Measurements from ENCODE around the gene DNAH7.

DNAH7 gene

DNA sequence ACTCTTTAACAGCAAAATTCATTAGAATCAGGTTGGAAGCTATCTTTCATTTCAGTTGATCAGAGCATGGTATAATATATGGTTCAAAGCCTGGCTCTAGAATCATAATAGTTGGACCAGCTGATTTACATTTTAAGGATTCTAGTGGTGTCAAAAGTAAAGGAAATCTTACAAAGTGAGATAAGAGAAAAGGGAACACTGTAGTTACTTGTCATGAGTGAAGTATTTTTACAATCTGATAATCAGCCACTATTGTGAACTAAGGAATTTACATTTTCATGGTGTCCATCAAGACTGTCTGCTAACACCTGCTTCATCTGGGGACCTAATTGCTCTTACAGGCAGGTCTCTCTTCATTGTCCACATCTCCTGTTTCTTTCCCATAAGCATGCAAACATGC is 250.5 kb downstream of the DNAH7 start:
- DNase-seq (ENCODE audit: low read depth in 1 of 2, low spot score in 1 of 2): no peak

DNA sequence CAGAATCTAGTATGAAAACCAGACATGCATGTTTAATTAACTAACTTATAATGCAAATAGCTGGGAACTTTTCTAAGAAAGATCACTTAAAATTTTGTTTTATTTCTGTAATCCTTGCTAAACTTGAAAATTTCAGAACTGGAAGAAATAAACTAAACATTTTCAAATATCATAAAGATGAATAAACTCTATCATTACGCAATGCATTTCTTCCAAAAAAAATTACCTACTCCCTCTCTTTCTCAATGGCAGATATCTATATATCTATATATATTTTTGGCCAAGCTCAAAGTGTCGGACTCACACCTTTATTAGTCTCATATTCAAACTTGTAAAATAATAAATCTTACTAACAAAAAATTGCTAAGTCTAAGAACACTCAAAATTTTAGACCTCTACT is 253.6 kb downstream of the DNAH7 start:
- DNase-seq (ENCODE audit: low read depth in 1 of 2, low spot score in 1 of 2): no peak

DNA sequence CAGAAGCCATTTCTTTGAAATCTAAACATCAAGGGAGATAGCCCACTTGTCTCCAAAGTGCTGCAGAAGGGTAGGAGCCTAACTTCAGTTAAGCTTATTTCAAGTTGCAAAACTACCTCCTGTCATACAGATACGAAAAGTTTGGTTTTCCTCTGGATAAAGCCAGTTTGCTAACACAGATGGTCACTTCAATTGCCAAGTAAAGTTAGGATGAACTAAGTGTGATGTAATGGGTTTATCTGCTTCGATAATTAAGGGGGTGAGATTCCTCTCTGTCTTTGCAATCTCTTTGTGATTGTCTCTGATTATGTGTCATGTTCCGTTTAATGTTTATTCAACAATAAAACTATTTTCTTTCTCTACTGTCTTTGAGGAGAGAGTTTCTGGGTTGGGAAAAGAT is 255.2 kb downstream of the DNAH7 start:
- no peak for DNase-seq (ENCODE audit: low read depth in 1 of 2, low spot score in 1 of 2)

DNA sequence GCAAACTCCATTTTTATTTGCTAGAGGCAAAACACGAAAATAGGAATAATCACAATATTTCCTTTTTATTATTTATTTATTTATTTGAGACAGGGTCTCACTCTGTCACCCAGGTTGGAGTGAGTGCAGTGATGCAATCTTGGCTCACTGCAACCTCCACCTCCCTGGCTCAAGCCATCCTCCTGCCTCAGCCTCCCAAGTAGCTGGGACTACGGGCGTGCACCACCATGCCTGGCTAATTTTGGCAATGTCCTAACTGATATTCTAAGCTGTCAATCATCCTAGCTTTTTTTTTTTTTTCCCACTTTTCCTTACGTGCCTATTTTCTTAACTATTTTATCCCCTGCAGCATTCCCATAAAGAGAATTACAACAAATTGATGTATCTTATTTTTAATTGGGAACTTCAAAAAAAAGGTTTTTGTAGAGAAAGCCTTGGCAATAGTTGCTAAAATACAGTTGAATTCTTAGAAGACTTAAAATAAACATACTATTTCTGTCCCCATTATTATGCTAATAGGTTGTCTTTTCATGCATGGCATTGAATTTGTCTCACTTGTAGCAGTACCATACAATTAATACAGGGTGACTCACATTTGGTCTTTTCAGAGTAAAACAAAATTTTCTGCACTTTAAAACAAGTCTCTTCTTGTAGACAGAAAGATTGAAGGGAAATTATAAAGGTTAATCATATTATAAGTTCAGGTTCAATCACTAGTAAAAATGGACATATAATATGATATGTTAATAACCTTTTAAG is 258.1 kb downstream of the DNAH7 start:
- no peak for DNase-seq (ENCODE audit: low read depth in 1 of 2, low spot score in 1 of 2)

DNA sequence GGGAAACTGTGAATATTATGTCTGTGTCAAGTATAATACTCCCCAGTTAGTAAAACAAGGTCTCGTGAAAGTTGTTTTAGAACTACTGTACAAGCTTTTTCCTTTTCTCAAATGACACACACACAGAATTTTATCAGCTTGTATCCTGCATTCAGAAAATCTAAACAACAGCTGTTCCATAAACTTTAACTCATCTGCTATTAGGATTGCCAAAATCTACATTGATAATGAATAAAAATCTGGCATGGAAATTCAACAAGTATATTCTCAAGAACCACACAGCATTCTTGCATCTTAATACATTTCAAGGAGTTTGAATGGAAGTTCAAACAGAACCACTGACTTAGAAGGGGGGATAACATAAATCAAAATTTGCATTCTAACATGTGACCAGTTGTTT is 260.4 kb downstream of the DNAH7 start:
- DNase-seq (ENCODE audit: low read depth in 1 of 2, low spot score in 1 of 2): no peak

DNA sequence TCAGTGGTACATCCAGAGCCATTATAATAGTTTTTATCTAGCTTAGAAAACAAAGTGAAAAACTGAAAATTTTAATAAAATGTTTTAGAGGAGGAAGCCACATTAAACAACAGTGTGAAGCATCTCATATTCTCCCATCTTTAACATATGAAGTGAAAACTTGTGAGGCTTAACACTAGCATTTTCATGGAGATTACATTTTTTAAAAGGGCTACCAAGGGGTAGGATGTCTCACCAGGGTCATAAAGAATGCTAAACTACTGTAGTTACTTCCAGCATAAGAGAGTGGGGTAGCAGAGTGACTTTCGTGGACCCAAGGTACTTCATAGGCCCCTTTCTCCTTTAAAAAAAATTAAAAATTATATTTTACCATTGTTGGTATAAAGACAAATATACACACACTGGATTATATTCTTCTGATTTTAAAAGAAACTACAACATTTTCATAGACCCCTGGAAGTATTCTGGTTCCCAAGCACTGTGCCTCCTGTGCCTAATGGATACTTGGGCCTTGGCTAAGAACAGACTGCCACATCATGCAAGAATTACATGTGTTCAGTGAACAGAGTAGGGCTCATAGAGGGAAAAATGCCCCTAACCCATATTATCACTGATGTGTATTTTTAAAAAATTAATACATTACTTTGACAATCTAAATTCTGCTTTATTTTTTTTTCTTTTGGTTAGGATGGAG is 263.2 kb downstream of the DNAH7 start:
- no peak for DNase-seq (ENCODE audit: low read depth in 1 of 2, low spot score in 1 of 2)

DNA sequence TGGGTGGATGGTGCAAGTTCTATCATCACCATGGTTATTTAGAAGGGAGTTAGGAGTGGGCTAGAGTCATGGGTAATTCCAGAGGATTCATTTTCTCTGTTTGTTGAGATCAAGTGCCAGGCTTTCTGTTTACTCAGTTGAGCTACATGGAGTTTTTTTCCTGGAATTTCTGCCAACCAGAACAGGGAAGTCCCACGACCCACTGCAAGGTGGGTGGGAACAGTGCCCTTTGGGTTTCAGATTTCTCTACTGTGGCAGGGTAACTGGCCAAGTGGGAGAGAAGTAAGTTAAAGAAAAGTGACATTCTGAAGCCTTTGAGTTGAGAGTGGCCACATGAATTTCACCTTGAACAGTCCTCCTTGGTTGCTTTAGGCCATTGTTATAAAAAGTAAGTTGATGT is 272.8 kb downstream of the DNAH7 start:
- DNase-seq (ENCODE audit: low read depth in 1 of 2, low spot score in 1 of 2): no peak

DNA sequence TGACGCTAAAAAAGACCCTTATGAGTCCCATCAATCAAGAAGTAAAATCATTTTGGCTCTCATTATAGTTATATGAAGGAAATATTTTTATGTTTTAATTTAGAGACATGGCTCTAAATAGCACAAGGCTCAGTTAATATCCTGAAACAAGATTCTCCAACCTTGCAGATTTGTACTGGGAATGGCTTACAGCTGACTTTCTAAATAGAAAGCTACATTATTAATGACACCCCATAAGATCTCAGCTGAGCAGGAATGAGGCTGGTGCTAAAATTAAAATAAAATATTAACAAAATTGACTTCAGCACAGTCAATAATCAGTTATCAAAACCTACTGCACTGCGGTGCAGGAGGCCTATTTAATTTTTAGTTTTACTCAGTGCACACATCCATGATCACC is 274.8 kb downstream of the DNAH7 start:
- no peak for DNase-seq (ENCODE audit: low read depth in 1 of 2, low spot score in 1 of 2)

DNA sequence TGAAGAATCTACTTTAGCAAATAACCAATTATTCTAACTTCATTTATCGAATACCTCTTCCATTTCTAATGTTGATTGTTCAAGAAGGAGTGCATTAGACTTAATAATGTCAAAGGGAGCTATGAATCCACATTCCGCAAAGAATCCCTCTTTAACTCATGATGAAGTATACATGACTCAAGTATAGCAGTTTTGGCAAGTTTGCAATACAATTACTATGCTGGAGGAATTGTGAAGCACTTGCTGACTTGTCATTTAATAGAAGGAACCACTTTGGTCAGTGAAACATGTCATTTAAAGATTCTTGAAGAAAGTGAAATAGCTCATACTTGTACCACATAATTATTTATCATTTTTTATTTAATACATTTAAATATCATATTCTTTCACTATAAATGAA is 286.5 kb downstream of the DNAH7 start:
- DNase-seq (ENCODE audit: low read depth in 1 of 2, low spot score in 1 of 2): no peak

DNA sequence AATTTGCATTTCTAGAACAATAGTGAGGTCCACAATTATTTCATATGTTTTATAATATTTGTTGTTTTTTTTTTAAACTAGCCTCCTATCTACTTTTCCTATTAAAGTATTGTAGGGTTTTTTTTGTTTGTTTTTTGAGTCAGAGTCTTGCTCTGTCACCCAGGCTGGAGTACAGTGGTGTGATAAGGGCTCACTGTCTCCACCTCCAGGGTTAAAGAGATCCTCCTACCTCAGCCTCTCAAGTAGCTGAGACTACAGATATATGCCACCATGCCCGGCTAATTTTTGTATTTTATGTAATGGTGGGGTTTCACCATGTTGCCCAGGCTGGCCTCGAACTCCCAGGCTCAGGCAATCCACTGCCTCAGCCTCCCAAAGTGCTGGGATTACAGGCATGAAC is 289.1 kb downstream of the DNAH7 start:
- no peak for DNase-seq (ENCODE audit: low read depth in 1 of 2, low spot score in 1 of 2)

DNA sequence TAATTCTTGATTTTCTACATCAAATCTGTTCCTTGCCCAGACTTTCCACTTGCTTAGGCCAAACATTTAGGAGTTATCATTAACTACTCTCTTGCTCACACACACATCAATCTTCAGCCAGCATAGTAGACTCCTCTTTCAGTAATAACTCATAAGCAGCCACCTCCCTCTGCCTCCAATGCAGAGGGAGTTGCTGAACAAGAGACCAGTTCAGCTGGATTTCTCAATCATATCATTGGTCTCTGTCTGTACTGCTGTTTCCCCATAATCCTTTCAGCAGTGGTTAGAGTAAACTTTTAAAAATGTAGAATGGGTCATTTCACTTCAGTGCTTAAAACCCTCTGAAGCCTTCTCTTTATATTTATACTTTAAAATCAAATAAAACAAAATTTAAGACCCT is 298.7 kb downstream of the DNAH7 start:
- DNase-seq (ENCODE audit: low read depth in 1 of 2, low spot score in 1 of 2): no peak

DNA sequence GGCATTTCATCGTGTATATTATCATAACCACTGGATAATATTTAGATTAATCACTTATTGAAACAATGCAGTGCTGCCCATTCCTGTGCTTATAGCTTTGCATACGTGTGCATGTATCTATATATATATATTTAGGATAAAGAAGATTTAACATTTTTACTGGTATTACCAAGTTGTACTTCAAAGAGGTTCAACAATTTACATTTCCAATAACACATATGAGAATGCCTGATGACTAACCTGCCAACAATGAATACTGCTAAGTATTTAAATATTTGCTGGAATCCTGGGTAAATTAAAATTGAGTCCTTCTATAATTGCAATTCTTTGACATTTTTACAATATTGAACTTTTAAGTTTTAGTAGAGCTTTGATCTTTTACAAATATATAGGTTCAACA is 300.2 kb downstream of the DNAH7 start:
- DNase-seq (ENCODE audit: low read depth in 1 of 2, low spot score in 1 of 2): no peak

DNA sequence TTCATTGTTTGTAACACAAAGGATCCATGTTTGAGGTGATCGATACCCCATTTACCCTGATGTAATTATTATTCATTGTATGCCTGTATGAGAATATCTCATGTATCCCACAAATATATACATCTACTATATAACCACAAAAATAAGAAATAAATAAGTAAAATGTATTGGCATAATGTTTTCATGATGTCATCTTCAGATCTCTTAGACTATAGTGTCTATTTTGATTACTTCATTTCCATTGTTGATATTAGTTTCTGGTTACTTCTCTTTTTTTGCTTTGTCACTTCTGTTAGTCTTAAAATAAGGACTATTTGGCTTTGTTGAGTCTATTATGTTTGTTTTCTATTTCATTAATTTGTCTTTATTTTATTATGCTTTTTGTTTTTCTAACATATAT is 301.9 kb downstream of the DNAH7 start:
- DNase-seq (ENCODE audit: low read depth in 1 of 2, low spot score in 1 of 2): no peak

DNA sequence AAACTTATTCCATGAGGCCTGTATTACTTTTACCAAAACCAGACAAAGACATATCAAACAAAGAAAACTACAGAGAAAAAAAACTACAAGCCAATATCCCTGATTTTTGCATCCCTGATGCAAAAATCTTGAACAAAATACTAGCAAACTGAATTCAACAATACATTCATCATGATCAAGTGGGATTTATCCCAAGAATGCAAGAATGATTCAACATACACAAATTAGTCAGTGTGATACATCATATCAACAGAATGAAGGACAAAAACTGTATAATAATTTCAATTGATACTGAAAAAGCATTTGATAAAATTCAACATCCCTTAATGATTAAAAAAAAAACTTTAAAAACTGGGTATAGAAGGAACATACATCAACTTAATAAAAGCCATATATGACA is 304.8 kb downstream of the DNAH7 start:
- DNase-seq (ENCODE audit: low read depth in 1 of 2, low spot score in 1 of 2): no peak

DNA sequence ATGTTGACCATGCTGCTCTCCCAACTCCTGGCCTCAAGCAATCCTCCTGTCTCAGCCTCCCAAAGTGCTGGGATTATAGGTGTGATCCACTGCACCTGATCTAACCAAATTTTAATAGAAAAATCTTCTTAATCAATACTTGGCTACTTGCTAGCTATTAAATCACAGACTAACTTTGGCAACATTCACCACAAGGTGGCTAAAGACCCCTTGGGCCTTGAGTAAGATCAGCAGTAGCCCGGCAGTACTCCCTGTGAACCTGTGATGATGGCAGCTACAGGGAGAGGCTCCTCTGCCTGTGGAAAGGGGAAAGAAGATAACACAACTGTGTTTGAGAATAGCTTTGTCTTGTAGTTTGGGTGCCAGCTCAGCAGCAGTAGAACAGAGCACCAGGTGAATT is 308.8 kb downstream of the DNAH7 start:
- no peak for DNase-seq (ENCODE audit: low read depth in 1 of 2, low spot score in 1 of 2)

DNA sequence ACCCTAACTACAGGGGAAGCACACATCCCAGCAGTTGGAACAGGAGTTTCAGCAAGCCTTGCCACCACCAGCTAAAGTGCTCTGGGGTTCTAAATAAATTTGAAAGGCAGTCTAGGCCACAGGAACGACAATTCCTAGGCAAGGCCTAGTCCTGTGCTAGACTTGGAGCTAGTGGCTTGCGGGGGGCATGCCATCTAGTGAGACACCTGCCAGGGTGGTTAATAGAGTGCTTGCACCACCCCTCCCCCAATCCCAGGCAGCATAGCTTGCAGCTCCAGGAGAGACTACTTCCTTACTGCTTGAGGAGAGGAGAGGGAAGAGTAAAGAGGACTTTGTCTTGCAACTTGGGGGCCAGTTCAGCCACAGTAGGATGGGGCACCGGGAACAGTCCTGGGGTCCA is 309.8 kb downstream of the DNAH7 start:
- DNase-seq (ENCODE audit: low read depth in 1 of 2, low spot score in 1 of 2): no peak

DNA sequence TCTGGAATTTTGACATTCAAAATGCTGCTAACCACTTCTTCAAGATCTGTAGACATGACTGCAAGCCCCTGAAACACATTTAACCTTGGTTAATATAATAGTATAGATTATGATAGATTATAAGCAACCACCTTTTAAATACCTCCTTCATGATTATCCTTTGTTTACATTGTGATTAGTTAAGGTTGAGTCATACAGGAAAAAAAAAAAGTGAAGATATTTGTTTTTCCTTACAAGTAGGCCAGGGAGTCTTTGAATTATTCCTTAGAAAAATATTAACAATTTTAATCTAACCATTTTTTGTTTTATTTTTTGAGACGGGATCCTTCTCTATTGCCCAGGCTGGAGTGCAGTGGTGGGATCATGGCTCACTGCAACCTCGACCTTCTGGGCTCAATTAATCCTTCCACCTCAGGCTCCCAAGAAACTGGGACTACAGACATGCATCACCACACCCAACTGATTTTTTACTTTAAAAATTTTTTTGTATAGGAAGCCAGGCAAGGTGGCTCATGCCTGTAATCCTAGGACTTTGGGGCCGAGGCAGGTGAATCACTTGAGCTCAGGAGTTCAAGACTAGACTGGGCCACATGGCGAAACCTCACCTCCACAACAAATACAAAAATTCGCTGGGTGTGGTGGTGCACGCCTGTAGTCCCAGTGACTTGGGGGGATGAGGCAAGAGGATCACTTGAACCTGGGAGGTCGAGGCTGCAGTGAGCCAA is 312.3 kb downstream of the DNAH7 start:
- no peak for DNase-seq (ENCODE audit: low read depth in 1 of 2, low spot score in 1 of 2)

DNA sequence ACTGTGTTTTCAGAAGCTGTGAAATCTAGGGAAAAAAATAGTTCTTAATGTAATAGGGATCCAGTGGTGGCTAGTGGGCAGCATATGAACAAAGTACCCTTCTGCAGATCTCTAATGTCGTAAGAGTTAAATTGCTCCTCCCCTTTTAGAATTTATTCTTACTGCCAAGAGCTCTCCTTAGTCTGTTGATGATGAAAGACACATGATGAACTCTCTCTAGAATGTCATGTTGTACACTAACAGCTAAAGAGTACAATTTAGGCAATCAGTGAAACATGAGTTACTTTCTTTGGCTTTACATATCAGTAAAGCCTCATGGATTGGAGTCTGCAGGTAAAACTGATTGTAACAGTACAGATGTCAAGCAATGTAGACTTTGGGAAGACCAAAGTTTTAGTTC is 327.4 kb downstream of the DNAH7 start:
- no peak for DNase-seq (ENCODE audit: low read depth in 1 of 2, low spot score in 1 of 2)

DNA sequence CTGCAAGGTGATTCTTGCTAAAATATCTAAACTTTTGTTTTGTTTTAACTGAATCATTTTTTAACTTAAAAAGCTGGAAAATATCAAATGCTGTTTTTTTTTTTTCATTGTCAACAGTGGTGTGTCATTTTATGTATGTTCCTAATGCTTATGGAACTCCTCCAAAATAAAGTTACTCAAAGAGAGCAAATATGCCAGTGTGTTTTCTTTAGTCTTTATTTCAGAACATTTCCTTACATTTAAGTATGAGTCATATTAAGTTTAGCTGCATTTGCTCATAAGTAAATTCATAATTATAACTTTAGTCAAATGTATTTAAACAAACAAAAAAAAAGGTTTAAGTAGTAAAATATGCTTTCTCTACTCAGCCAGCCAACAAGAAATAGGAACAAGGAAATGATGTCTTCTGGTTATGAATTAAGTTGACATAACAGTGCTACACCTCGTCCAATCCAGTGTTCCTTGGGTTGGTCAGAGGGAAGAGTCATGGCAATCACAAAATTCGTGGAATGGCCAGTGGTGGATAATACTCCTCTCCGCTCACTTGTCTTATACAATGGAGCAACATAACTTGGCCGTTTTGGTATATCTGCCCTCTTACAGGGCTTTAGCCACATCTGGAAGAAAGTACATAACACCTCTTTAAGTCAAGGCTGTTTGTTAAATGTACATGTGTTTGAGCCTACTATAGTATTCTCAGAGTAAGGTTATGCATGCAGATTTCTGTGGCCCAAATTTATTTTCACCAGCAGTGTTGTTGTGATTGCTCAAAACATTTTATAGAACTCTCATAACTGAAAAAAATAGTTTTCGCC is 330.9 kb downstream of the DNAH7 start:
- no peak for DNase-seq (ENCODE audit: low read depth in 1 of 2, low spot score in 1 of 2)

DNA sequence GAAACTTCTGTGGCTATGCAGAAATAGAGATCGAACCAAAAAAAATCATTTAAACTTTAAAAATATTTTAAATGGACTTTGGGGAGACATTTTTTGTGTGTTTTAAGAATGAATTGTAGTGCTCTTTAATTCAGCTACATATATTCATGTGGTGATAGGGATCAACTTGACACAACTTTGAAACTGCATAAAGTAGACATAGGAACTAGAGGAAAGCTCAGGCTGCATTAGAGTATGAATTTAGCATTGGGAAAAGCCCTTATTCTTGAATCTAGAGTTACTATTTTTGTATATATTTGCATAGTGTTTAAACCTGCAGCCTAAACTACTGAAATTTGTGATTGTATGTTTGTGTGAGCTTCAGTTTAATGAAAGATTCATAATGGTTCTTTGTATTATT is 333.3 kb downstream of the DNAH7 start:
- no peak for DNase-seq (ENCODE audit: low read depth in 1 of 2, low spot score in 1 of 2)

DNA sequence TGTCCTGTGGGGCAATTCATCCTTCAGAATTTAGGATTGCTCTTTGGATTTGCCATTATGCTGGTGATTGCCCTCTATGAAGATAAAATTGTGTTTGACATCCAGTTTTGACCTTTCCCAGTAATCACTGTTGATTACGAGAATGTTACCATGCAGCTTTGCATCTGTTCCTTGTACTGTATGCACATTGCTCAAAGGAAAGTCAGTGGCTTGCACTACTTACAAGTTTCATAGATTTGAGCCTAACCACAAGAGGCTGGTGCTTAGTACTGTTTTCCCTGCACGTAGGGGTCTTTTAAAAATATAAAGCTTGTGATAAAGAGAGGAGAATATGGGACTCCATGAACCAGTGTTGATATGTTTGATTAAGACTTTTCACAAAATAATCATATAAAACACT is 333.7 kb downstream of the DNAH7 start:
- no peak for DNase-seq (ENCODE audit: low read depth in 1 of 2, low spot score in 1 of 2)

DNA sequence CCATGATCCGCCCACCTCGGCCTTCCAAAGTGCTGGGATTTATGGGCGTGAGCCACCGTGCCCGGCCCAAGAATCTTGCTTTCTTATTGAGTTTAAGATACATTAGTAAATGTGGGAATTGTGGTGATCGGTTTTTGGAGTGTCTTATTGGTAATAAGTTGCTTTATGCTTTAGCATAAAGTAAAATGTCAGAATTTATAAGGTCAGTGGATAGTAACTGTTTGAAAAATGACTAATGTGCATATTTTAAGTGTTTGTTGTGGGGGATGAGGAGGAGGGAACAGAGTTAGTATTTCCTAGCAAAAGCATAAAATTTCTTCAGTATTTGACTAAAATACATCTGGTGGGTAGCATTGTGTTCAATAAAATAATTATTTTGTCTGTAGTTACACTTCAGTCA is 334.2 kb downstream of the DNAH7 start:
- DNase-seq (ENCODE audit: low read depth in 1 of 2, low spot score in 1 of 2): no peak

Data from activated T-helper 1 cell treated with anti-CD3 and anti-CD28 coated beads, Interleukin-2, amount 50 U/mL, for 16 hours (primary cell).